DMS79 (cell line): ENCODE measurements around the gene ILK.

Experiments used
- DNase-seq: peaks from one replicate; lab custom pipeline; 2025; lab: John Stamatoyannopoulos, UW

Gene ILK

GRCh38 chr11:6656936-6657335, 53.4 kb downstream of the ILK start:
- DNase-seq = no peak

- DNase-seq = no peak
These were observed 53.8 kb downstream of the ILK start for GRCh38 chr11:6657346-6657745.

- no peak for DNase-seq
These were observed 55.1 kb downstream of the ILK start for GRCh38 chr11:6658647-6659046.
